Ishikawa (cell line): Measurements from ENCODE around the gene ALDH1L1.

ENCODE experiments used
- CEBPB ChIP-seq: IDR thresholded peaks from 2 replicates; pipeline ENCODE4 v1.6.1; 2012
- CREB1 ChIP-seq: IDR thresholded peaks from 2 replicates; pipeline ENCODE4 v1.6.1; 2012; ENCODE audit warnings: low read depth
- EGR1 ChIP-seq: IDR thresholded peaks from 2 replicates; pipeline ENCODE4 v1.6.1; 2012
- EP300 ChIP-seq: IDR thresholded peaks from 2 replicates; pipeline ENCODE4 v1.6.1; 2012; ENCODE audit warnings: borderline replicate concordance
- FOXM1 ChIP-seq: IDR thresholded peaks from 2 replicates; pipeline ENCODE4 v1.6.1; 2012; ENCODE audit warnings: low read depth, borderline replicate concordance
- MAX ChIP-seq: IDR thresholded peaks from 2 replicates; pipeline ENCODE4 v1.6.1; 2012
- NFIC ChIP-seq: IDR thresholded peaks from 2 replicates; pipeline ENCODE4 v1.6.1; 2012
- RAD21 ChIP-seq: IDR thresholded peaks from 2 replicates; pipeline ENCODE4 v1.6.1; 2012; ENCODE audit warnings: low read depth
- REST ChIP-seq: IDR thresholded peaks from 2 replicates; pipeline ENCODE4 v1.6.1; 2012; ENCODE audit warnings: low read depth, mild to moderate bottlenecking
- TAF1 ChIP-seq: IDR thresholded peaks from 2 replicates; pipeline ENCODE4 v1.6.1; 2012; ENCODE audit warnings: low read depth, mild to moderate bottlenecking
- TCF12 ChIP-seq: IDR thresholded peaks from 2 replicates; pipeline ENCODE4 v1.6.1; 2012; ENCODE audit warnings: low read depth
- TEAD4 ChIP-seq: IDR thresholded peaks from 2 replicates; pipeline ENCODE4 v1.6.1; 2012
- USF1 ChIP-seq: IDR thresholded peaks from 2 replicates; pipeline ENCODE4 v1.6.1; 2012
- YY1 ChIP-seq: IDR thresholded peaks from 2 replicates; pipeline ENCODE4 v1.6.1; 2012; ENCODE audit warnings: low read depth
- ZBTB7A ChIP-seq: IDR thresholded peaks from 2 replicates; pipeline ENCODE4 v1.6.1; 2012; ENCODE audit warnings: low read depth

Gene ALDH1L1

GRCh38 chr3:126084768-126085180, 95.6 kb downstream of the ALDH1L1 start:
- TF ChIP-seq EP300: no peak

GRCh38 chr3:126083913-126084767, 96.2 kb downstream of the ALDH1L1 start, which contains the start of gene SLC41A3:
Gene SLC41A3, minus strand, starts transcription at chr3:126084124. Its CDS starts 15,905 bp downstream, at chr3:126068219.
- TF ChIP-seq NFIC (no peak), CREB1 (no peak), YY1 (no peak), TEAD4 (no peak), CEBPB (no peak), FOXM1 (no peak), USF1 (no peak), RAD21 (no peak)

- TF ChIP-seq REST (no peak), ZBTB7A (peak; percentile 69), RAD21 (no peak), FOXM1 (no peak)
Measured at GRCh38 chr3:126083511-126083912, 96.9 kb downstream of the ALDH1L1 start.

GRCh38 chr3:126083138-126083445, 97.3 kb downstream of the ALDH1L1 start:
- TF ChIP-seq TEAD4: no peak
- TF ChIP-seq USF1: no peak
- TF ChIP-seq FOXM1: no peak
- no peak for TF ChIP-seq YY1
- no peak for TF ChIP-seq REST
- TF ChIP-seq CEBPB: no peak
- TF ChIP-seq NFIC: no peak
- no peak for TF ChIP-seq CREB1
- no peak for TF ChIP-seq ZBTB7A
- TF ChIP-seq MAX: no peak

- no peak for TF ChIP-seq TEAD4
- no peak for TF ChIP-seq USF1
- no peak for TF ChIP-seq EP300
- TF ChIP-seq TAF1: no peak
- no peak for TF ChIP-seq TCF12
- TF ChIP-seq FOXM1: no peak
- TF ChIP-seq REST: no peak
- no peak for TF ChIP-seq CEBPB
- no peak for TF ChIP-seq YY1
- no peak for TF ChIP-seq RAD21
- no peak for TF ChIP-seq CREB1
- no peak for TF ChIP-seq ZBTB7A
- no peak for TF ChIP-seq MAX
- TF ChIP-seq EGR1: no peak
- no peak for TF ChIP-seq NFIC
Measured at GRCh38 chr3:126082362-126083137, 97.8 kb downstream of the ALDH1L1 start.
